Ascending aorta (tissue), 2 donors: ENCODE measurements around the gene ADGRD2. TPM values are rescaled to one million over a fixed set of nuclear protein-coding genes. Genes with fewer than 3 reads are reported as not detected.

ENCODE experiments used
- DNase-seq, 2 donors: peaks; one replicate each; pipeline ENCODE4 v3.0.0-alpha.2; 2019; ENCODE audit warnings: low spot score in 2 of 2
- H3K27ac ChIP-seq, 2 donors: fragments of 200-600 bp; sonication (generic); one replicate each; pipeline ENCODE4 v1.5.1; 2016 to 2017; ENCODE audit warnings: mild to moderate bottlenecking in 1 of 2
- H3K27me3 ChIP-seq: fragments of 200-600 bp; sonication (generic); one replicate; pipeline ENCODE4 v1.5.1; 2017
- H3K36me3 ChIP-seq, 2 donors: fragments of 200-600 bp; sonication (generic); one replicate each; pipeline ENCODE4 v1.5.1; 2016
- H3K4me1 ChIP-seq, 2 donors: fragments of 200-600 bp; sonication (generic); one replicate each; pipeline ENCODE4 v1.5.1; 2016 to 2017; ENCODE audit warnings: mild to moderate bottlenecking in 1 of 2
- H3K4me3 ChIP-seq, 2 donors: fragments of 200-600 bp; sonication (generic); one replicate each; pipeline ENCODE4 v1.5.1; 2016 to 2017; ENCODE audit warnings: mild to moderate bottlenecking in 1 of 2
- H3K9me3 ChIP-seq, 2 donors: fragments of 200-600 bp; sonication (generic); one replicate each; pipeline ENCODE4 v1.5.1; 2016
- CTCF ChIP-seq, 3 experiments: fragments of 200-600 bp in 2 of 3; fragments of 450-650 bp in 1 of 3; sonication (generic) in 2 of 3; IDR thresholded peaks; one replicate each; pipeline ENCODE4 v1.5.1; 2016 to 2019; ENCODE audit warnings: antibody characterized with exemption in 3 of 3, mild to moderate bottlenecking in 1 of 3, moderate library complexity in 1 of 3
- intact Hi-C: fragments of 100-400 bp; cut with DNase I; formaldehyde crosslinking; loops from one replicate; pipeline ENCODE4 v1.15.1; 2023
- total RNA-seq: library from RNA; depleted of rRNA; stranded (reverse); fragments of >200 nt; gene quantifications from one replicate; pipeline ENCODE4 v1.1.0, GENCODE V29; 2016

ADGRD2 gene
- total RNA-seq, 1 donor from 2014 or later: not detected

- intact Hi-C loops: no loop called here
- Histone ChIP-seq H3K27me3 (no peaks in the 10 kb centered on the region), H3K4me3 (no peak overlapping the region)
Observed at GRCh38 chr9:124468061-124468740, 17.9 kb downstream of the ADGRD2 start.

GRCh38 chr9:124469011-124469832 lies 19.0 kb downstream of the ADGRD2 start:
- no peak for TF ChIP-seq CTCF (IDR thresholded peaks at IDR 0.05)
- no peaks in the 10 kb centered on the region for H3K4me1 ChIP-seq
- H3K27ac ChIP-seq: no peak overlapping the region
- H3K4me3 ChIP-seq: no peak overlapping the region
- intact Hi-C loops: no loop called here
- H3K27me3 ChIP-seq: no peaks in the 10 kb centered on the region
- H3K36me3 ChIP-seq: no peaks in the 10 kb centered on the region
- DNase-seq: no peak
- H3K9me3 ChIP-seq: no peaks in the 10 kb centered on the region

More at GRCh38 chr9:124468061-124468740, 17.9 kb downstream of the ADGRD2 start:
- no peaks in the 10 kb centered on the region for H3K36me3 ChIP-seq
- no peaks in the 10 kb centered on the region for H3K9me3 ChIP-seq
- no peak for DNase-seq
- no peak overlapping the region for H3K27ac ChIP-seq
- no peaks in the 10 kb centered on the region for H3K4me1 ChIP-seq
- no peak for TF ChIP-seq CTCF (IDR thresholded peaks at IDR 0.05)

GRCh38 chr9:124470306-124470705 lies 20.1 kb downstream of the ADGRD2 start:
- Histone ChIP-seq H3K27me3 (no peaks in the 10 kb centered on the region), H3K9me3 (no peaks in the 10 kb centered on the region), H3K36me3 (no peaks in the 10 kb centered on the region), H3K4me3 (no peak overlapping the region), H3K4me1 (no peaks in the 10 kb centered on the region), H3K27ac (no peak overlapping the region)
- intact Hi-C loops: no loop called here
- DNase-seq: no peak
- no peak for TF ChIP-seq CTCF (IDR thresholded peaks at IDR 0.05)

GRCh38 chr9:124470726-124471125 lies 20.5 kb downstream of the ADGRD2 start:
- Histone ChIP-seq H3K4me1 (no peaks in the 10 kb centered on the region), H3K9me3 (no peaks in the 10 kb centered on the region), H3K36me3 (no peaks in the 10 kb centered on the region), H3K4me3 (no peak overlapping the region), H3K27ac (no peak overlapping the region), H3K27me3 (no peaks in the 10 kb centered on the region)
- no peak for DNase-seq
- intact Hi-C loops: no loop called here
- TF ChIP-seq CTCF (IDR thresholded peaks at IDR 0.05): no peak

DNA sequence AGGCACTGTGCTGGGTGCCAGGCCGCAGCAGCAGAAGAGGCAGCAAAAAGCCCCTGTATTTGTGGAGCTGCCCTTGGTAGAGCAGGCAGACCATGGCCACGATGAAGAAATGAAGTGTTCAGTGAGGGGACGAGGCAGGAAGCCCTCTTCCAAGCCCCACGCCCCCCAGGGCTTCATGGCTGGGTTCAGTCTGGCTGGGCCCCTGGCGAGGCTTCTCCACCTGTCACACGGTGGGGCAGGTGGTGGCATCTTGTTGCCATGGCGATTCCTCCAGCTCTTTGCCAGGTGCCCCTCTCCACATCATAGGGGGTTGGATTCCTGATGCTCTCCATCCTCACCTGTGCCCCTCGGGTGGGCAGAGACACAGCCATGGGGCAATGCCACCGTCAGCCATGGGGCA lies 21.5 kb downstream of the ADGRD2 start:
- intact Hi-C loops: no loop called here
- no peak for TF ChIP-seq CTCF (IDR thresholded peaks at IDR 0.05)
- Histone ChIP-seq H3K27me3 (no peaks in the 10 kb centered on the region), H3K9me3 (no peaks in the 10 kb centered on the region), H3K4me3 (no peak overlapping the region), H3K36me3 (no peaks in the 10 kb centered on the region), H3K4me1 (no peaks in the 10 kb centered on the region), H3K27ac (no peak overlapping the region)
- no peak for DNase-seq
